Neuron (in vitro differentiated cells): ENCODE measurements around the gene TBC1D1.

Source experiments
- H2AFZ ChIP-seq: one replicate; pipeline ENCODE4 v1.6.1; 2013; ENCODE audit warnings: low read depth, mild to moderate bottlenecking, inconsistent platforms, low read length, moderate library complexity
- H3K27me3 ChIP-seq: one replicate; pipeline ENCODE4 v1.6.1; 2013; ENCODE audit warnings: low read length; ENCODE audit not compliant: insufficient read depth
- H3K36me3 ChIP-seq: one replicate; pipeline ENCODE4 v1.6.1; 2013; ENCODE audit warnings: low read length; ENCODE audit not compliant: insufficient read depth
- H3K4me1 ChIP-seq: one replicate; pipeline ENCODE4 v1.6.1; 2013; ENCODE audit warnings: low read length; ENCODE audit not compliant: insufficient read depth
- H3K4me3 ChIP-seq: 2 replicates; pipeline ENCODE4 v1.5.1; 2013; ENCODE audit warnings: mild to moderate bottlenecking, low read length, moderate library complexity
- H3K9me3 ChIP-seq: one replicate; pipeline ENCODE4 v1.6.1; 2013; ENCODE audit warnings: low read length

Gene TBC1D1

GRCh38 chr4:37999965-38000364 lies 109.1 kb downstream of the TBC1D1 start:
- no peaks in the 10 kb centered on the region for H3K27me3 ChIP-seq
- no peak overlapping the region for H2AFZ ChIP-seq
- no peak overlapping the region for H3K4me3 ChIP-seq
- H3K4me1 ChIP-seq, result peaks cover 1% of the 10 kb centered on the region
- no peaks in the 10 kb centered on the region for H3K36me3 ChIP-seq
- no peaks in the 10 kb centered on the region for H3K9me3 ChIP-seq

- Histone ChIP-seq H3K4me3 (no peak overlapping the region), H3K9me3 (no peaks in the 10 kb centered on the region), H3K36me3 (no peaks in the 10 kb centered on the region), H2AFZ (no peak overlapping the region), H3K27me3 (no peaks in the 10 kb centered on the region), H3K4me1 (peaks cover 5% of the 10 kb centered on the region)
Measured at GRCh38 chr4:38001927-38002326, 111.0 kb downstream of the TBC1D1 start.

- H3K4me1 ChIP-seq, result peaks cover 5% of the 10 kb centered on the region
- H3K36me3 ChIP-seq, result no peaks in the 10 kb centered on the region
- H2AFZ ChIP-seq, result no peak overlapping the region
- H3K9me3 ChIP-seq, result no peaks in the 10 kb centered on the region
- no peaks in the 10 kb centered on the region for H3K27me3 ChIP-seq
- no peak overlapping the region for H3K4me3 ChIP-seq
Measured at GRCh38 chr4:38002451-38003071, 111.7 kb downstream of the TBC1D1 start.

- no peak overlapping the region for H3K4me3 ChIP-seq
- no peaks in the 10 kb centered on the region for H3K27me3 ChIP-seq
- no peak overlapping the region for H2AFZ ChIP-seq
Measured at GRCh38 chr4:38003102-38003501, 112.2 kb downstream of the TBC1D1 start.

GRCh38 chr4:38003628-38004027 lies 112.7 kb downstream of the TBC1D1 start:
- no peaks in the 10 kb centered on the region for H3K9me3 ChIP-seq
- H3K4me3 ChIP-seq, result no peak overlapping the region
- no peaks in the 10 kb centered on the region for H3K36me3 ChIP-seq
- no peak overlapping the region for H2AFZ ChIP-seq
- no peaks in the 10 kb centered on the region for H3K27me3 ChIP-seq
- H3K4me1 ChIP-seq, result peaks cover 9% of the 10 kb centered on the region

More at GRCh38 chr4:38003102-38003501, 112.2 kb downstream of the TBC1D1 start:
- no peaks in the 10 kb centered on the region for H3K36me3 ChIP-seq
- H3K4me1 ChIP-seq, result peaks cover 5% of the 10 kb centered on the region
- H3K9me3 ChIP-seq, result no peaks in the 10 kb centered on the region

GRCh38 chr4:38004062-38004461 lies 113.2 kb downstream of the TBC1D1 start:
- Histone ChIP-seq H3K27me3 (no peaks in the 10 kb centered on the region), H2AFZ (no peak overlapping the region), H3K4me3 (no peak overlapping the region), H3K9me3 (no peaks in the 10 kb centered on the region), H3K4me1 (peaks cover 12% of the 10 kb centered on the region), H3K36me3 (no peaks in the 10 kb centered on the region)

GRCh38 chr4:38004887-38005286 lies 114.0 kb downstream of the TBC1D1 start:
- Histone ChIP-seq H3K27me3 (no peaks in the 10 kb centered on the region), H3K4me3 (no peak overlapping the region), H3K36me3 (no peaks in the 10 kb centered on the region), H3K9me3 (no peaks in the 10 kb centered on the region), H2AFZ (no peak overlapping the region), H3K4me1 (peaks cover 13% of the 10 kb centered on the region)

- H3K4me1 ChIP-seq, result peaks cover 13% of the 10 kb centered on the region
- H2AFZ ChIP-seq, result no peak overlapping the region
- no peaks in the 10 kb centered on the region for H3K27me3 ChIP-seq
- no peak overlapping the region for H3K4me3 ChIP-seq
- no peaks in the 10 kb centered on the region for H3K9me3 ChIP-seq
- no peaks in the 10 kb centered on the region for H3K36me3 ChIP-seq
Measured at GRCh38 chr4:38005637-38006036, 114.8 kb downstream of the TBC1D1 start.

- H3K36me3 ChIP-seq, result no peaks in the 10 kb centered on the region
- no peak overlapping the region for H3K4me3 ChIP-seq
- peaks cover 13% of the 10 kb centered on the region for H3K4me1 ChIP-seq
- H2AFZ ChIP-seq, result no peak overlapping the region
- H3K27me3 ChIP-seq, result no peaks in the 10 kb centered on the region
- no peaks in the 10 kb centered on the region for H3K9me3 ChIP-seq
Measured at GRCh38 chr4:38007645-38008044, 116.8 kb downstream of the TBC1D1 start.

- Histone ChIP-seq H3K27me3 (no peaks in the 10 kb centered on the region), H3K4me1 (peaks cover 13% of the 10 kb centered on the region)
Measured at GRCh38 chr4:38008571-38009021, 117.7 kb downstream of the TBC1D1 start.

GRCh38 chr4:38009421-38009820 lies 118.5 kb downstream of the TBC1D1 start:
- H3K36me3 ChIP-seq, result no peaks in the 10 kb centered on the region
- peaks cover 13% of the 10 kb centered on the region for H3K4me1 ChIP-seq
- H3K9me3 ChIP-seq, result no peaks in the 10 kb centered on the region
- no peak overlapping the region for H2AFZ ChIP-seq
- no peaks in the 10 kb centered on the region for H3K27me3 ChIP-seq
- H3K4me3 ChIP-seq, result no peak overlapping the region

More at GRCh38 chr4:38008571-38009021, 117.7 kb downstream of the TBC1D1 start:
- no peaks in the 10 kb centered on the region for H3K9me3 ChIP-seq
- H3K4me3 ChIP-seq, result no peak overlapping the region
- no peaks in the 10 kb centered on the region for H3K36me3 ChIP-seq
- no peak overlapping the region for H2AFZ ChIP-seq

- no peak overlapping the region for H3K4me3 ChIP-seq
- peaks cover 3% of the 10 kb centered on the region for H3K36me3 ChIP-seq
- no peaks in the 10 kb centered on the region for H3K9me3 ChIP-seq
- H2AFZ ChIP-seq, result no peak overlapping the region
- peaks cover 12% of the 10 kb centered on the region for H3K4me1 ChIP-seq
- no peaks in the 10 kb centered on the region for H3K27me3 ChIP-seq
Measured at GRCh38 chr4:38009949-38010348, 119.1 kb downstream of the TBC1D1 start.

- Histone ChIP-seq H3K36me3 (peaks cover 8% of the 10 kb centered on the region), H3K9me3 (no peaks in the 10 kb centered on the region), H3K4me1 (peaks cover 8% of the 10 kb centered on the region), H3K27me3 (no peaks in the 10 kb centered on the region), H3K4me3 (no peak overlapping the region), H2AFZ (no peak overlapping the region)
Measured at GRCh38 chr4:38011511-38012162, 120.8 kb downstream of the TBC1D1 start.
